Erythroblast (primary cell): ENCODE results near the gene CARD19.

ENCODE experiments used
- DNase-seq, 2 experiments: peaks; one replicate each; lab custom pipeline; 2025; lab: John Stamatoyannopoulos, UW
- GATA1 ChIP-seq: IDR thresholded peaks from 2 replicates; pipeline ENCODE4 v1.6.1; 2011; ENCODE audit warnings: low read depth, mild to moderate bottlenecking, control low read depth, low read length, moderate library complexity
- POLR2A ChIP-seq: IDR thresholded peaks from 2 replicates; pipeline ENCODE4 v1.6.1; 2011; ENCODE audit warnings: mild to moderate bottlenecking, low read length

The CARD19 gene

GRCh38 chr9:93087971-93088655 is 7.9 kb upstream of the CARD19 start:
- TF ChIP-seq GATA1: no peak
- TF ChIP-seq POLR2A: no peak
- DNase-seq: no peak

- no peak for TF ChIP-seq GATA1
- TF ChIP-seq POLR2A: no peak
- no peak for DNase-seq
Observed at GRCh38 chr9:93088656-93089015, 7.4 kb upstream of the CARD19 start.

GRCh38 chr9:93089024-93089423 is 7.0 kb upstream of the CARD19 start:
- DNase-seq: no peak
- no peak for TF ChIP-seq POLR2A
- no peak for TF ChIP-seq GATA1

- DNase-seq: no peak
- TF ChIP-seq POLR2A: no peak
- TF ChIP-seq GATA1: no peak
Observed at GRCh38 chr9:93089481-93089991, 6.5 kb upstream of the CARD19 start.

GRCh38 chr9:93090091-93090655 is 5.8 kb upstream of the CARD19 start:
- TF ChIP-seq GATA1: no peak
- TF ChIP-seq POLR2A: no peak

GRCh38 chr9:93091056-93091452 is 5.0 kb upstream of the CARD19 start:
- no peak for DNase-seq
- TF ChIP-seq POLR2A (no peak), GATA1 (no peak)

More at GRCh38 chr9:93090091-93090655, 5.8 kb upstream of the CARD19 start:
- no peak for DNase-seq

- peak in 1 of 2 experiments; percentile 40 for DNase-seq
- TF ChIP-seq POLR2A: no peak
- no peak for TF ChIP-seq GATA1
Observed at GRCh38 chr9:93091453-93092081, 4.5 kb upstream of the CARD19 start.

GRCh38 chr9:93092251-93092991 is 3.6 kb upstream of the CARD19 start:
- no peak for DNase-seq
- TF ChIP-seq POLR2A (no peak), GATA1 (no peak)

- DNase-seq: peak in 1 of 2 experiments; percentile 19
Observed at GRCh38 chr9:93093127-93093876, 2.7 kb upstream of the CARD19 start.

GRCh38 chr9:93093877-93094657 is 1.9 kb upstream of the CARD19 start:
- no peak for DNase-seq
- TF ChIP-seq GATA1 (no peak), POLR2A (no peak)

More at GRCh38 chr9:93093127-93093876, 2.7 kb upstream of the CARD19 start:
- TF ChIP-seq POLR2A (no peak), GATA1 (no peak)

- peak in 1 of 2 experiments; percentile 46 for DNase-seq
- TF ChIP-seq GATA1 (no peak), POLR2A (no peak)
Observed at GRCh38 chr9:93094658-93095204, 1.3 kb upstream of the CARD19 start.
